PC-9 (cell line): ENCODE measurements around the gene CMC1.

Source experiments
- CTCF ChIP-seq: fragments of 200-600 bp; sonication (generic); conservative IDR thresholded peaks from 2 replicates; pipeline ENCODE4 v1.6.1; 2017; ENCODE audit warnings: mixed run types, antibody characterized with exemption, mild to moderate bottlenecking, moderate library complexity
- EZH2 ChIP-seq: fragments of 200-600 bp; sonication (generic); IDR thresholded peaks from 2 replicates; pipeline ENCODE4 v1.8.0; 2017; ENCODE audit warnings: antibody characterized with exemption, low read depth

- TF ChIP-seq EZH2 (no peak), CTCF (no peak)
Observed at GRCh38 chr3:28290863-28291300, 49.5 kb downstream of the CMC1 start.
